GM12872 (cell line): ENCODE measurements around the gene CORO7.

ENCODE experiments used
- CTCF ChIP-seq: IDR thresholded peaks from 3 replicates; pipeline ENCODE4 v1.5.1; 2011; ENCODE audit warnings: low read depth, mild to moderate bottlenecking, low read length, moderate library complexity; ENCODE audit not compliant: insufficient read depth

CORO7 gene

GRCh38 chr16:4395055-4395726, 21.2 kb downstream of the CORO7 start:
- TF ChIP-seq CTCF = no peak

GRCh38 chr16:4393240-4393600, 23.2 kb downstream of the CORO7 start:
- no peak for TF ChIP-seq CTCF

DNA sequence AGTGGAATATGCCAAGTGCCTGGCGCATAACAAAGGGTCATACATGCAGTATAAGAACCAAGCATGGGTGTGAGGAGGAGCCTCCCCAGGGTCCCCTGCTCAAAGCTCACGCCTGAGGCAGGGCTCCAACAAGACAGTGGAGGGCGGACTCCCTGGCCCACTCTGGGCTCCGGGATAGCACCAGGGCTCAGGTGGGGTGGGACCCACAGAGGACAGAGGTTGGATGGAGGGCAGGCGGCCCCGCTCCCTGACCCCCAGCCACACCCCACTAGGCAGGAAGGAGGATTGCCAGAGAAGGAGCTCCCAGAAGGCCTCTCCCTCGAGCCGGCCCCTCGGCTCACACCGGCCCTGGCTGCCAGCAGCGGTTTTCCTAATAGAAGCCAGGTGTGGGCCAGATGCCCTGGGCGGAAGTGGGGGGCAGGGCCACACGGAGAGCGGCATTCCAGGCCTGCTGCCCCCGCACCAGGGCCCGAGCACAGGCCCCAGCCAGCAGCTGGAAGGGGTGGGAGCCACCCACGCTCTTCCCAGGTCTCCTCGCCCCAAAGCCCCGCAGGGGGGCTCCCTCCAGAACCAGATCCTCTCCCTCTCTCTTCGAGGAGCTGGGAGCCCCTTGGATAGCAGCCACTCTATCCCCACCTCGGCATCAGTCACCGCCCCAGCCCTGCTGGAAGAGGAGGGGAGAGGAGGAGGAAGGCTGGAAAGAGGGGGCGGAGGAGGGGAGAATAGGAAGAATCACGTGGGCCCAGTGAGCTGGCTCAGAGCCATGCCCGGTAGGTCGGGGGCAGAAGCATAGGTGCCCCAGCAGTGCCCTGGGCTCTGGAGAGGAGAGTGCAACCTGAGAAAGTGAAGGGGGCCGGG, 23.8 kb downstream of the CORO7 start:
- no peak for TF ChIP-seq CTCF

DNA sequence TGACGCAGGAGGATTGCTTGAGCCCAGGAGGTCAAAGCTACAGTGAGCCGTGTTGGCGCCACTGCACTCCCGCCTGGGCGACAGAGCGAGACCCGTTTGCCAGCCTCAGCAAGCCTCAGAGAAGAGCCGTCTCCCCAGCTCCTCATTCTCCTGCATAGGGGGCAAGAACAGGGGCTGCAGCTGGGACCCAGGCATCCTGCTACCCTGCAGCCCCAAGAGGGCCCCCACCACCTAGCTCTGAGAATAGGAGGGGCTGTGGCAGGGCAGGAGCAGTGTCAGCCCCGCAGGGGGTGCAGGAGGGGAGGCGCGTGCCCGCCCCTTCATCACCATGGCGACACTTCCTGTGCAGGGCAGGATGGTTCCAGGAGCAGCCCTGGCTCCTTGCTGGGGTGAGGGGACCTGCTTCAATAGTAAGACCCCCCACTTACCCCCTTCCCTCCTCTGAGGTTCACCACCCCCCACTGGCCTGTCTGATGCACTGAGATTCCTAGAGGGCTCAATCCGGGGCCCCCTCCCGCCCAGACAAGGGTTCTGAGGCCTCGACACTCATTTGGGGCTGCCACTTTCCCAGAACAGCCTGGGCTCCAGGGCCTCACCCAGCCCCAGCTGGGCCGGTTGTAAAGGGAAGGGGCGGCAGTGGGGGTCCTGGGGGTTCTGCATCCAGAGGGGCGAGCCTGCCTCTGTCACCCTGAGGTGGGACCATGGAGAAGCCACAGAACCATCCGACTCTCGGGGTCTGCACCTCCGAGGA, 24.6 kb downstream of the CORO7 start:
- no peak for TF ChIP-seq CTCF

GRCh38 chr16:4390266-4391260, 25.8 kb downstream of the CORO7 start:
- no peak for TF ChIP-seq CTCF

DNA sequence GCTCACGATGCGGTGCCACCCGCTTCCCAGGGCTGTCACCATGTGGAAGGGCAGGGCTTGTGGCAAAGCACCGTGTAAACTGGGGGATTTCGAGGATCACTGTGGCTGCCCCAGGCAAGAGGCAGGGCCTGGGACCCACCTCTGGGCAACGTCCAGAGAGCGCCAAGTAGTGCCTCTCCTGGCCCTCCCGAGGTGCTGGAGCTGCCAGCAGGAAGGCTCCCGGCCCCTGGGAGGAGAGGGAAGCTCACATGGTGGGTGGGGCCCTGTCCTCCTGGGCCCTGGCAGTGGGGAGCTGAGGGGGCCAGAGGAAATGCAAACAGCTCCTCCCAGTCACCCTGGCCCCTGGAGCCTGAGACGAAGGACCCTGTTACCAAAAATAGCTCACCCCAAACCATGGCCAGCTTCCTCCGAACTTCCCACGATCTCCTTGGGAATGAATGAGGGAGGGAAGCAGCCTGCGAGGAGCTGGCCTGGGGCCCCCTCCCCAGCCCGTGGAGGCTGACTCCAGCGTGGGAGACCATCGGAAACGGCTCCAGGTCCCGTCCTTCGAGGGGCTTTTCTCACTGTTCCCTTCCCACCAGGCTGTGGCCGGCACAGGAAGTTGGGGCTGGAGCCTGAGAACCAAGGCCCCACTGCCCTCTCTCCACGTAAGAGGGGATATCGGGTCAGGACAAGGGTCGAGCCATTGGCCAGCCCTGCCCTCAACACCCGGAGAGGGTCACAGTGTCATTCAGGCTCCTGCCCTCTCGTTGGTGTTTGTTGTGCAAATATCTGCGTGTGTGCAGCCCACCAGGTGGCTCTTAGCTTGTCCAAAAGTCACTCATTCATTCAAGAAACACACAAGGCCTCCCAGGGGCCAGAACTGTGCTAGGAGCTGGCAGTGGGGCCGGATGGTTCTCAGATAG, 27.1 kb downstream of the CORO7 start:
- TF ChIP-seq CTCF = no peak
